K562 (cell line): Measurements from ENCODE around the gene OVCA2. TPM values are rescaled to one million over a fixed set of nuclear protein-coding genes. Genes with fewer than 3 reads are reported as not detected.

Source experiments
- CCNT2 ChIP-seq: IDR thresholded peaks from 2 replicates; pipeline ENCODE4 v1.6.1; 2011; ENCODE audit warnings: borderline replicate concordance, low read depth, mild to moderate bottlenecking, moderate library complexity, mixed read lengths, low read length; ENCODE audit not compliant: insufficient read length; ENCODE audit errors: extremely low read depth
- CTBP1 ChIP-seq: fragments of 450-650 bp; IDR thresholded peaks from 2 replicates; pipeline ENCODE4 v1.6.1; 2016; ENCODE audit warnings: borderline replicate concordance
- ETV5 ChIP-seq: sonication (generic); formaldehyde crosslinking; IDR thresholded peaks from 2 replicates; pipeline ENCODE4 v1.4.0; 2020; ENCODE audit warnings: low read depth, mild to moderate bottlenecking, missing genetic modification reagents
- FOSL1 ChIP-seq: fragments of 200-800 bp; sonication (Bioruptor generic); conservative IDR thresholded peaks from 2 replicates; pipeline ENCODE4 v1.6.1; 2016; ENCODE audit warnings: missing genetic modification characterization, missing compliant biosample characterization
- GABPA ChIP-seq: fragments of 200-800 bp; sonication (Bioruptor generic); conservative IDR thresholded peaks from 2 replicates; pipeline ENCODE4 v1.6.1; 2016; ENCODE audit warnings: low read depth, missing genetic modification characterization, missing compliant biosample characterization
- HCFC1 ChIP-seq: IDR thresholded peaks from 2 replicates; pipeline ENCODE4 v1.6.1; 2012; ENCODE audit warnings: low read depth, low read length, improper control_type of control experiment
- NR0B1 ChIP-seq: fragments of 450-650 bp; IDR thresholded peaks from one replicate; pipeline ENCODE4 v1.6.1; 2018; ENCODE audit warnings: mild to moderate bottlenecking, moderate library complexity; ENCODE audit not compliant: partially characterized antibody
- NR1H2 ChIP-seq: sonication (generic); formaldehyde crosslinking; IDR thresholded peaks from 2 replicates; pipeline ENCODE4 v1.4.0; 2020; ENCODE audit warnings: mild to moderate bottlenecking, missing genetic modification reagents
- RBM17 ChIP-seq: fragments of 200-400 bp; formaldehyde crosslinking; IDR thresholded peaks from 2 replicates; pipeline ENCODE4 v1.6.1; 2017; ENCODE audit warnings: low read depth, mild to moderate bottlenecking, low read length, borderline replicate concordance
- RBM22 ChIP-seq: fragments of 200-400 bp; formaldehyde crosslinking; IDR thresholded peaks from 2 replicates; pipeline ENCODE4 v1.6.1; 2018; ENCODE audit warnings: low read length, low read depth; ENCODE audit not compliant: poor library complexity, severe bottlenecking
- SAFB ChIP-seq: fragments of 200-400 bp; formaldehyde crosslinking; IDR thresholded peaks from 2 replicates; pipeline ENCODE4 v1.6.1; 2017; ENCODE audit warnings: low read depth, low read length, borderline replicate concordance
- polyA plus RNA-seq, 8 experiments: library from polyadenylated mRNA; depleted of rRNA in 4 of 8; stranded (reverse) in 5 of 8; unstranded in 3 of 8; fragments of >200 nt; fragmentation: Nextera tagmentation in 2 of 8; fragmentation: Illumina TruSeq in 1 of 8; extraction: Ambion mirVana in 2 of 8; extraction: Trizol in 1 of 8; gene quantifications; 2 replicates each; pipeline versions ENCODE4 v1.2.1 to v1.2.3, GENCODE V29; 2011 to 2014; ENCODE audit warnings: inconsistent platforms in 1 of 8, missing spikeins in 1 of 8
- total RNA-seq, 7 experiments: library from RNA; depleted of rRNA in 6 of 7; stranded (reverse); fragments of >200 nt in 6 of 7; fragmentation: Illumina TruSeq in 2 of 7; extraction: Trizol in 2 of 7; gene quantifications; 2 replicates each; pipeline versions ENCODE4 v1.2.1 to v1.2.3, GENCODE V29; 2011 to 2021; ENCODE audit warnings: low replicate concordance in 1 of 7
- TF ChIP-seq, protein P1 (sequence below): fragments of 250-450 bp; sonication (Bioruptor Pico); IDR thresholded peaks from 2 replicates; pipeline ENCODE4 v1.5.0; 2021; ENCODE audit warnings: mild to moderate bottlenecking, moderate library complexity
- TF ChIP-seq, protein P2 (sequence below): sonication (generic); formaldehyde crosslinking; IDR thresholded peaks from 2 replicates; pipeline ENCODE4 v1.8.1; 2023; ENCODE audit warnings: missing genetic modification reagents, mild to moderate bottlenecking, borderline replicate concordance

Gene OVCA2
- total and polyA plus RNA-seq, 9 of the 15 experiments (the other 6 are each of a cell fraction or from before 2014, with no cell fraction given) = 3.0 to 23.7 (median 14.1) TPM

DNA sequence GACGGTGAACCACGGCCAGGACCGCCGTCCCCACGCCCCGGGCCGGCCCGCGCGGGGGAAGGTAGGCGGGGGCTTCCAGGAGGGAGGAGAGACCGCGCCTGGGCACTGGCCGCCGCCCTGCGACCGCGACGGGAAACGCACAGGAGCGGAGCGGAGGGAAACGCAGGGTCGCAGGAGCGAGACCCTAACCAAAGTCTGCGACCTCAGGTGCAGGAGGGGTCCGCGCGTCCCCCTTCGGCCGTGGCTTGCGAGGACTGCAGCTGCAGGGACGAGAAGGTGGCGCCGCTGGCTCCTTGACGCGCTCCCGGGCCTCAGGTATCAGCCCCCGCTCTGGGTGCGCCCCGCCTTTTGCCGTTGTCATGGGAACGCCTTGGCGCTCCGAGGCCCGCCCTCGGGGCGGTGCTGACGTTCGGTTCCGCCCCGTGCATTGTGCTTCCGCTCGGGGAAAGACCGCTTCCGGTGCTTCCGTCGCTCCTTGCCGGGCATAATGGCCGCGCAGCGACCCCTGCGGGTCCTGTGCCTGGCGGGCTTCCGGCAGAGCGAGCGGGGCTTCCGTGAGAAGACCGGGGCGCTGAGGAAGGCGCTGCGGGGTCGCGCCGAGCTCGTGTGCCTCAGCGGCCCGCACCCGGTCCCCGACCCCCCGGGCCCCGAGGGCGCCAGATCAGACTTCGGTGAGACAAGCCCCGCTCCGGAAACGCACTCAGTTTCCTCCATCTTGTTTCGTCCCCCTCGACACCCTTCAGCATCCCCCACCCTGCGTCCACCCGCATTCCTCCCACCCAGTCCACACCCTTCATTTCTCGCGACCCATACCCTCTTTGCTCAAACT is at the start of gene OVCA2 (continued):
- TF ChIP-seq, protein P1, sequence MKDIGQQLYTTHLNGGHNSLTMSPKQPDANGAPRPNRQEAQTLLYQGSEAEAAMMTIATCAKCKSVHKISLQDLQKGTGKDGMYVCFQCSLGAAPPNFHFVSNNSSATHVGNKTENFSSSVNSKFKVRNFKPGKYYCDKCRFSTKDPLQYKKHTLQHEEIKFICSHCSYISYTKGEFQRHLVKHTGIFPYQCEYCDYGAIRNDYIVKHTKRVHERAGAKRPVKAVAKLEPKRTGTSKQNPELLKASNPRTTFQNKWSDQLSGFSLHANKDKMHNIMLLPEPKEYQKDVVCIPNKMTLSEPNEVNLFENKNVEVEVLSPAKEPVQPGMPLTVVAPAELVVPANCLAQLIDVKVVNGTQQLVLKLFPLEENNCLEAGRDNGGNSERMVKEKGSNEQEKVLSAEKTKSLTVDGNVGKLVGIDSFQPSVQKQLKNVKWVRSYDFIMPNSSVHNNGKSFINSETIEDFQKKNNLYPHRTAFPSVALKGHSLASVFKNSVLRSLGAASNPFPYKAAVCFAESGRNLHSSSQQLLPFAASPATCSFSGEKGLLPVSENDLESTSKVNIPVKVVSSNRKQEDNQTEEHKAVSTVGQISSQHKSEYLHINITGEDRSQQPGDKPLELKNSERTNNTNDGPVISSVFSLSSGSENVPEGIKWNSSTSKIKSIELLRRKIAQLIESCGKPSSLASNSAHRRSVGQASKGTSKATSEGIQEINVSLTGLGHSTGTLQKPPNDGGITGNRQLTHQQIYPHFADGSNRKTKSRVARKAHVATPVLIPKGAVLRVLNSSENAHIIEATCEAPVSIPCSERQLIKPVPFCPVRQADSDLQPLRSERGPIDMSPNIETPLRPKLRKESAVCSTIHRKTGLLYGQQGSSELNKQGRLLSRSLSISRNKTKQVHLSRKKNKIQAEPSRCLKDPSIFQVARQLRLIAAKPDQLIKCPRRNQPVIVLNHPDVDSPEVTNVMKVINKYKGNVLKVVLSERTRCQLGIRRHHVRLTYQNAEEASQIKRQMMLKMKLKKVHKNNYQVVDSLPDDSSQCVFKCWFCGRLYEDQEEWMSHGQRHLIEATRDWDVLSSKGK = no peak
- TF ChIP-seq NR0B1 = no peak
- 0 out of 2 replicates have a peak, but pooled peaks have one; percentile 20 for TF ChIP-seq FOSL1 (tag)
- TF ChIP-seq CCNT2 = peak; percentile 50
- peak; percentile 99 for TF ChIP-seq GABPA (tag)
- TF ChIP-seq SAFB = peak; percentile 26; the same call in 1 of the 2 replicates
- TF ChIP-seq, protein P2, sequence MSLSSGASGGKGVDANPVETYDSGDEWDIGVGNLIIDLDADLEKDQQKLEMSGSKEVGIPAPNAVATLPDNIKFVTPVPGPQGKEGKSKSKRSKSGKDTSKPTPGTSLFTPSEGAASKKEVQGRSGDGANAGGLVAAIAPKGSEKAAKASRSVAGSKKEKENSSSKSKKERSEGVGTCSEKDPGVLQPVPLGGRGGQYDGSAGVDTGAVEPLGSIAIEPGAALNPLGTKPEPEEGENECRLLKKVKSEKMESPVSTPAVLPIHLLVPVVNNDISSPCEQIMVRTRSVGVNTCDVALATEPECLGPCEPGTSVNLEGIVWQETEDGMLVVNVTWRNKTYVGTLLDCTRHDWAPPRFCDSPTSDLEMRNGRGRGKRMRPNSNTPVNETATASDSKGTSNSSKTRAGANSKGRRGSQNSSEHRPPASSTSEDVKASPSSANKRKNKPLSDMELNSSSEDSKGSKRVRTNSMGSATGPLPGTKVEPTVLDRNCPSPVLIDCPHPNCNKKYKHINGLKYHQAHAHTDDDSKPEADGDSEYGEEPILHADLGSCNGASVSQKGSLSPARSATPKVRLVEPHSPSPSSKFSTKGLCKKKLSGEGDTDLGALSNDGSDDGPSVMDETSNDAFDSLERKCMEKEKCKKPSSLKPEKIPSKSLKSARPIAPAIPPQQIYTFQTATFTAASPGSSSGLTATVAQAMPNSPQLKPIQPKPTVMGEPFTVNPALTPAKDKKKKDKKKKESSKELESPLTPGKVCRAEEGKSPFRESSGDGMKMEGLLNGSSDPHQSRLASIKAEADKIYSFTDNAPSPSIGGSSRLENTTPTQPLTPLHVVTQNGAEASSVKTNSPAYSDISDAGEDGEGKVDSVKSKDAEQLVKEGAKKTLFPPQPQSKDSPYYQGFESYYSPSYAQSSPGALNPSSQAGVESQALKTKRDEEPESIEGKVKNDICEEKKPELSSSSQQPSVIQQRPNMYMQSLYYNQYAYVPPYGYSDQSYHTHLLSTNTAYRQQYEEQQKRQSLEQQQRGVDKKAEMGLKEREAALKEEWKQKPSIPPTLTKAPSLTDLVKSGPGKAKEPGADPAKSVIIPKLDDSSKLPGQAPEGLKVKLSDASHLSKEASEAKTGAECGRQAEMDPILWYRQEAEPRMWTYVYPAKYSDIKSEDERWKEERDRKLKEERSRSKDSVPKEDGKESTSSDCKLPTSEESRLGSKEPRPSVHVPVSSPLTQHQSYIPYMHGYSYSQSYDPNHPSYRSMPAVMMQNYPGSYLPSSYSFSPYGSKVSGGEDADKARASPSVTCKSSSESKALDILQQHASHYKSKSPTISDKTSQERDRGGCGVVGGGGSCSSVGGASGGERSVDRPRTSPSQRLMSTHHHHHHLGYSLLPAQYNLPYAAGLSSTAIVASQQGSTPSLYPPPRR = peak; percentile 44; the same call in 1 of the 2 replicates
- no peak for TF ChIP-seq NR1H2 (CRISPR knock-in tag)
- TF ChIP-seq CTBP1 = peak; percentile 68; the same call in 1 of the 2 replicates
- TF ChIP-seq ETV5 (CRISPR knock-in tag) = peak; percentile 93
- no peak for TF ChIP-seq RBM17
- peak; percentile 90 for TF ChIP-seq HCFC1
- peak; percentile 93 for TF ChIP-seq RBM22
